ENCODE results near the gene EBF3. TPM values are rescaled to one million over a fixed set of nuclear protein-coding genes. Genes with fewer than 3 reads are reported as not detected.

The EBF3 gene
- total RNA-seq, 1 donor from 2014 or later: 6.2 TPM

GRCh38 chr10:129908406-129908805, 55.7 kb downstream of the EBF3 start:
- no peak for TF ChIP-seq CTCF (IDR thresholded peaks at IDR 0.05; ENCODE audit: borderline replicate concordance)
- intact Hi-C loops (cut with micrococcal nuclease): no loop called here
- no peak overlapping the region for H3K27ac ChIP-seq (replicated peaks)
- no peaks in the 10 kb centered on the region for H3K9me3 ChIP-seq (replicated peaks)
- peaks cover 13% of the 10 kb centered on the region for H3K27me3 ChIP-seq (ENCODE audit: low read depth)
- H3K36me3 ChIP-seq: no peaks in the 10 kb centered on the region
- no peak overlapping the region for H3K4me3 ChIP-seq
- peaks cover 32% of the 10 kb centered on the region for H3K4me1 ChIP-seq
- DNase-seq: no peak

- Histone ChIP-seq H3K27ac (replicated peaks) (no peak overlapping the region), H3K9me3 (replicated peaks) (no peaks in the 10 kb centered on the region), H3K4me3 (no peak overlapping the region), H3K36me3 (no peaks in the 10 kb centered on the region), H3K27me3 (ENCODE audit: low read depth) (peaks cover 16% of the 10 kb centered on the region), H3K4me1 (peaks cover 6% of the 10 kb centered on the region)
- TF ChIP-seq CTCF (IDR thresholded peaks at IDR 0.05; ENCODE audit: borderline replicate concordance): no peak
- intact Hi-C loops (cut with micrococcal nuclease): no loop called here
- no peak for DNase-seq
Observed at GRCh38 chr10:129905553-129905952, 58.5 kb downstream of the EBF3 start.

GRCh38 chr10:129904323-129904722, 59.8 kb downstream of the EBF3 start:
- peaks cover 15% of the 10 kb centered on the region for H3K27me3 ChIP-seq (ENCODE audit: low read depth)

GRCh38 chr10:129901389-129902006, 62.6 kb downstream of the EBF3 start:
- intact Hi-C loops (cut with micrococcal nuclease): no loop called here
- no peak for TF ChIP-seq CTCF (IDR thresholded peaks at IDR 0.05; ENCODE audit: borderline replicate concordance)
- Histone ChIP-seq H3K36me3 (no peaks in the 10 kb centered on the region), H3K4me3 (no peak overlapping the region), H3K4me1 (peaks cover 28% of the 10 kb centered on the region), H3K27ac (replicated peaks) (no peak overlapping the region), H3K9me3 (replicated peaks) (no peaks in the 10 kb centered on the region), H3K27me3 (ENCODE audit: low read depth) (peaks cover 39% of the 10 kb centered on the region)
- no peak for DNase-seq

More at GRCh38 chr10:129904323-129904722, 59.8 kb downstream of the EBF3 start:
- Histone ChIP-seq H3K27ac (replicated peaks) (no peak overlapping the region), H3K4me1 (peaks cover 17% of the 10 kb centered on the region), H3K9me3 (replicated peaks) (no peaks in the 10 kb centered on the region), H3K4me3 (no peak overlapping the region), H3K36me3 (no peaks in the 10 kb centered on the region)
- DNase-seq: no peak
- intact Hi-C loops (cut with micrococcal nuclease): no loop called here
- no peak for TF ChIP-seq CTCF (IDR thresholded peaks at IDR 0.05; ENCODE audit: borderline replicate concordance)

GRCh38 chr10:129900825-129901224, 63.2 kb downstream of the EBF3 start:
- Histone ChIP-seq H3K36me3 (no peaks in the 10 kb centered on the region), H3K4me3 (no peak overlapping the region), H3K4me1 (peaks cover 30% of the 10 kb centered on the region), H3K9me3 (replicated peaks) (no peaks in the 10 kb centered on the region), H3K27ac (replicated peaks) (no peak overlapping the region), H3K27me3 (ENCODE audit: low read depth) (peaks cover 43% of the 10 kb centered on the region)
- TF ChIP-seq CTCF (IDR thresholded peaks at IDR 0.05; ENCODE audit: borderline replicate concordance): no peak
- DNase-seq: no peak
- intact Hi-C loops (cut with micrococcal nuclease): no loop called here

All from left ventricle myocardium inferior (tissue), 1 donor.